DND-41 (cell line): Measurements from ENCODE around the gene ABCA7.

ENCODE experiments used
- CTCF ChIP-seq: IDR thresholded peaks from 2 replicates; pipeline ENCODE4 v1.5.1; 2012; ENCODE audit warnings: borderline replicate concordance, low read length, moderate library complexity, mild to moderate bottlenecking; ENCODE audit not compliant: poor library complexity, severe bottlenecking; ENCODE audit errors: extremely low read depth
- EZH2 ChIP-seq: IDR thresholded peaks from 3 replicates; pipeline ENCODE4 v1.6.1; 2012; ENCODE audit warnings: borderline replicate concordance, low read depth, mild to moderate bottlenecking, moderate library complexity, low read length, inconsistent platforms; ENCODE audit not compliant: severe bottlenecking

GRCh38 chr19:1101337-1101698 lies 61.4 kb downstream of the ABCA7 start:
- TF ChIP-seq CTCF (no peak), EZH2 (no peak)
